AG08395 (cell line): ENCODE measurements around the gene PLPPR4.
"Not testable (repeated sequence)": the region's sequence is repeated elsewhere in the genome, so short reads cannot be mapped to it uniquely, and the experiment has no call there.

Experiments used
- DNase-seq: peaks from one replicate; pipeline ENCODE4 v3.0.0; 2012; ENCODE audit warnings: mixed read lengths, low spot score

PLPPR4 gene

DNA sequence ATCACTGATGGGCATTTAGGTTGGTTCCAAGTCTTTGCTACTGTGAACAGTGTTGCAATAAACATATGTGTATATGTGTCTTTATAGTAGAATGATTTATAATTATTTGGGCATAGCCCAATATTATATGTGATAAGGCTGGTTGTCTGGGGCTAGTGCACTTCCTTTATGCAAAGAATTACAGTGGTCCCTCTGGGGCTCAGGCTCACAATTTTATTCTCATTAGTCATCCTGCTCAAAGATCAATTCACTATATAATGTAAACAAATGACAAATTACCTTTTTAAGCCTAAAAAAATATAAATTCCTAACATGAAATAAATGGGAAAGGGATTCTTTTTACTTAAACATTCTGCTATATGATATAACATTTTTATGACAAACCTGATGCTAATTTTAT is 5.0 kb downstream of the PLPPR4 start:
- DNase-seq = no peak

DNA sequence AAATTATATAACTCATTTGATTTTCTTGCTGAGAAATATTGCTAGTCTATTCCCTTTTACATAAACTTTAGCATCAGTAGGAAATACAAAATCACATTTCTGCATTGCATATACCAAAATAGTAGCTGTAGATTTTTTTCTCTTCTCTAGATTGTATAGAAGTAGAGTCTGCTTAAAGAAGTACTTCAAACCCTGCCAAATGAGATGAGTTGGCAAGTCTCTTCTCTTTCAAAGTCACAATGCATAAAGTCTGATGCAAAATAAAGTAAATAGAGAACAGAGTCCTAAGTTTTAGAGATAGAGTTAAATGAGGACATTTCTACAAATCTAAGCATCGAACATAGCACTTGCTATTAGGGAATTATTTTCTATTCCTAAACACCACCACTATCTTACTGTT is 6.4 kb downstream of the PLPPR4 start:
- DNase-seq = no peak

DNA sequence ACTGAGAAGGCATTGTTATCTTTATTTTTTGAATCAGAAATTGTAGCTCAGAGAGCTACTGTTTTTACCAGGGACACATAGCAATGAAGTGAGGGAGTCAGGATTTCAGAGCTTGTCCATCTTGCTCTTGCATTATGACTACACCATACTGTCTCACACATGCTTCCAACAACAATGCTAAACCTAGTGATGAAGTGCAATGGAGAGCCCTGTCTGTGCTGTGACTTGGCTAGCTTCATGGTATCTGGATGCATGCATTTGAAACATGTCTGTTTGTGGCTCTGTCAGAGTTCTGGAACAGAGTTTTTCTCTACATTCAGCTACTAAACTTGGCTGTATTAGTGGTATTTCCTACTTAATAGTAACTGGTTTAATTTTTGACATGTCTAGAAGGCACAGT is 7.0 kb downstream of the PLPPR4 start:
- DNase-seq = no peak

DNA sequence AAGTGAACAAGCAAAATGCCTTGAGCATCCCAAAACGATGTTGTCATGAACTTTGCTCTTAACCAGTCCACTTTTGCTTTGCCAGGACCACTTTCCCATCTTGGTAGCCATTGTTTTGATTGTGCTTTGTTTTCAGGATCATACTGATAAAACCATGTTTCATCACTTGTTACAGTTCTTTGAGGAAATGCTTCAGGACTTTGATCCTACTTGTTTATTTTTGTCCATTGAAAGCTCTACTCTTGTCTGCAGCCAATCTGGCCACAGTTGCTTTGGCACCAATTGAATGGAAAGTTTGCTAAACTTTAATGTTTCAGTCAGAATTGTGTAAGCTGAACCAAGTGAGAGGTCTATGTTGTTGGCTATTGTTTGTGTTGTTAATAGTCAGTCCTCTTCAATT is 12.8 kb downstream of the PLPPR4 start:
- DNase-seq = no peak

DNA sequence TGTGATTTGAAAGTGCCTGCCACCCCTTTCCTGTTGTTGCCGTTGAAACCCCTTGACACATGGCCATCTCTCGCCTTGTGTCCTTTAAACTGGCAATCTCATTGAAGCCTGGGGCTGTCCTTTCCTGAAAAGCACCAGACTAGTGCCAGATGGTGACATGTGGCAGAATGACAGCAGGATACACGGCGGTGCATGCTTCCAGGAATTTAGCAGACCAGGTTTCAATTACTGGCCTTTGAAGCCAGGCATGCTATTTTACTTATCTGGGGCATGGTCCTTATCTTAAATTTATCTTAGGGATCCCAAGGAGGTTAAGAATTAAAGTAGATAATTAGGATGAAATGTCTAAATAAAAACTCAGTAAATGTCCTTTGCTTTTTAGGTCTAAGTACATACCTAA is 15.2 kb downstream of the PLPPR4 start:
- no peak for DNase-seq

DNA sequence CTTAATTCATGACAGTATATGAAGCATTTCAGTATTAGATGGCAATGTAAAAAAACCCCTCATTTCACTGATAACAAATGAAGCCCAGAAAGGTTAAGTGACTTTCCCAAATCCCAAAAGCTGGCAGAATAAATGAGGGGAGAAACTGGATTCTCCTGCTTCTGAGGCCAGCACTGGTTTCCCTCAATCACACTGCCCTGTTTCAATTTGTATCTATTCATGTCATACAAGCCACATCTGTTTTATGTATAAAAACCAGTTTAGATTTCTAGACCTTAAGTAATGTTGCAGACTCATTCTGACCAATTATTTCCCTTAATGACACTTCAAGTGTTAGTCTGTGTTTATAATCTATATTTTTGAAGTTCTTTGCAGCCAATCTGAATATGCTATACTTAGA is 16.8 kb downstream of the PLPPR4 start:
- DNase-seq = no peak

DNA sequence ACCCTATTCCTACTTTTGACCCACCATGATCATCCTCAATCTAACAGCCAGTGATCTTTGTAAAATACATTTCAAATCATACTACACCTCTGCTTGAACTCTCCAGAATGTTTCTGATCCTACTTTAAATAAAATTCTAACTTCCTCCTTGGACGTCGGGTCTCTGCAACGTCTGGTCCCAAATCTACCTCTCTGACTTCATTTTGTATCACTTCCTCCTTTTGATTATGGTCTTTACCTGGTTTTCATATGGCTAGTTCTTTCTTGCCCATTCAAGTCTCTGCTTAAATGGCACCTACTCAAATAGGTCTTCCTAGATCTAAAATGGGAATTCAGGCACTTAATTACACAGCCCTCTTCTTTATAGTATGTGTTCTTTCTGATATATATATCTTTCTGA is 18.2 kb downstream of the PLPPR4 start:
- DNase-seq = no peak

DNA sequence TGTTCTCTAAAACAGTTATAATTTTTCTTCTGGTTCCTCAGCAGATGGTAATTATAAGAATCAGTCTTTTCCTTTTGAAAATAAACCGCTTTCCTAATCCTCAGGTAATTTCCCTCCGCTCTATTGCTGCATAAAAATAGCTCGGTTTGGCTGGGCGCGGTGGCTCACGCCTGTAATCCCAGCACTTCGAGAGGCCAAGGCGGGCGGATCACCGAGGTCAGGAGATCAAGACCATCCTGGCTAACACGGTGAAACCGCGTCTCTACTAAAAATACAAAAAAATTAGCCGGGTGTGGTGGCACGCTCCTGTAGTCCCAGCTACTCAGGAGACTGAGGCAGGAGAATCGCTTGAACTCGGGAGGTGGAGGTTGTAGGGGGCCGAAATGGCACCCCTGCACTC is 19.2 kb downstream of the PLPPR4 start:
- not testable (repeated sequence) for DNase-seq

DNA sequence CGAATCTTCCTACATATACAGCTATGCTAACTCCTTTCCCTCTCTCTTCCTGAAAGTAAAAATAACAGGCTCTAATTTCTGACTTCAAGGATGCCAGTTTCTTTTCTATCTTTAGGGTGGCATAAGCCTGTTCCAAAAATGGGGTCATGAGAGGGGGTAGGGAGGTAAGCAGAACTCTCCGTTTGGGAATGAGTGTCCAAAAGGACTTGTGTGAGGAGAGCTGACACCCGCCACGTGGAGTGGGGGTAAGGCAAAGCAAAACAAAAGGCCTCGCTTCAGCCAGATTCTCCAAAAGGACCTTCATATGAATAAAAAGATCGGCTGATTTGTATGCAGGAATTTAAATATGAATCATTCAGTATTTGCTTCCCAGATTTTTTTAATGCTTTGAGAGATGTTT is 28.6 kb downstream of the PLPPR4 start:
- no peak for DNase-seq

DNA sequence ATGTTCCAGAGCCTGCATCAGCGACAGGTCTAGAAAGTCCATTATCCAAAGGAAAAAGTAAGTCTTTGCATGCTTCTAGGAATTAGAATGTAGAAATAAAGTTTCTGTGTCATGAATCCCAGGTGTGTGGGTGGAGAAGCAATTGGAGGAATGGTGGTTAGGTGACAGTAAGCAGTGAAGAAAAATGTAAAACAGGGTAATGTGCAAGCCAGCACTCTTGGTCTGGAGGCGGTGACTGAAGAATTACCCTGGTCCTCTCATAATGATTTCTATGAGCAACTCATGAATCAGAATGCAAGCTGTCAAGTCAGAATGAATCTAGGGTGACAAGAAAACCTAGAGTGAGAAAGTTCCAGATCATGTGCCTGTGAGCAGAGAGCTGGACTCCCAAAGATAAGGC is 33.6 kb downstream of the PLPPR4 start:
- no peak for DNase-seq

DNA sequence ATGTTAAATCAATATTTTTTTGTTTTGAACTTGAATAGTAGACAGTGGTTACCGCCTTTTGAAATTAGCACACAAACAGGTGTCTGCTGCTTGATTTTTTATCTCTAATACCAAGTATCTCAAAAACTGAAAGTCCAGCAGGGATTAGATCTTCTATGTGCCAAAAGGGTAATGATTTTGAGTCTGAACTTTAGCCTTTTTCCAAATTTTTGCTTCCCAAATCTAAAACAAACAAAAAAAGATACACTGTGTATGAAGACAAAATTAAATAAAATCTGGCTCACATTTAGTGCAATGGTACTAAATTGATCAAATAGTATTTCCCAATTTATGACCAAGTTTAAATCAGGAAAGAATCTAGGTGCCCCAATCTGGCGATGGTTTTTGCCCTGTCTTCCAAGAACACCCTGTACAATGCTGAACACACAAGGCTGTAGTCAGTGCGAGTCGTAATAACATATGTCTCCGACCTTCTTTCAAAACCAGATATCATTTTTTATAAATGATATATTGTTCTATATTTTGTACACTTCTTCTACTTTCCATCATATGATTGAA is 40.5 kb downstream of the PLPPR4 start:
- no peak for DNase-seq

DNA sequence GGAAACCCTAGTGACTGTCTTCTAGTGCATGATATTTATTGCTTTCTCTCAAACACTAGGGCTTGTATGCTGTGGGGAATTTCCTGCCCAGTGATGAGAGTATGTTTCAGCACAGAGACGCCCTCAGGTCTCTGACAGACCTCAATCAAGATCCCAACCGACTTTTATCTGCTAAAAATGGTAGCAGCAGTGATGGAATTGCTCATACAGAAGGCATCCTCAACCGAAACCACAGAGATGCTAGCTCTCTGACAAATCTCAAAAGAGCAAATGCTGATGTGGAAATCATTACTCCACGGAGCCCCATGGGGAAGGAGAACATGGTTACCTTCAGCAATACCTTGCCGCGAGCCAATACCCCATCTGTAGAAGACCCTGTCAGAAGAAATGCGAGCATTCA is 41.3 kb downstream of the PLPPR4 start:
- no peak for DNase-seq

DNA sequence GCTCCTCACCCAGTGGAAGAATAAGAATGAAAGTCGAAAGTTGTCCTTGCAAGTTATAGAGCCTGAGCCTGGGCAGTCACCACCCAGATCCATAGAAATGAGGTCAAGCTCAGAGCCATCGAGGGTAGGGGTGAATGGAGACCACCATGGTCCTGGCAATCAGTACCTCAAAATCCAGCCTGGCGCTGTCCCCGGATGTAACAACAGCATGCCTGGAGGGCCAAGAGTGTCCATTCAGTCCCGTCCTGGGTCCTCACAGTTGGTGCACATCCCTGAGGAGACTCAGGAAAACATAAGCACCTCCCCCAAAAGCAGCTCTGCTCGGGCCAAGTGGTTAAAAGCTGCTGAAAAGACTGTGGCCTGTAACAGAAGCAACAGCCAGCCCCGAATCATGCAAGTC is 41.8 kb downstream of the PLPPR4 start:
- no peak for DNase-seq

DNA sequence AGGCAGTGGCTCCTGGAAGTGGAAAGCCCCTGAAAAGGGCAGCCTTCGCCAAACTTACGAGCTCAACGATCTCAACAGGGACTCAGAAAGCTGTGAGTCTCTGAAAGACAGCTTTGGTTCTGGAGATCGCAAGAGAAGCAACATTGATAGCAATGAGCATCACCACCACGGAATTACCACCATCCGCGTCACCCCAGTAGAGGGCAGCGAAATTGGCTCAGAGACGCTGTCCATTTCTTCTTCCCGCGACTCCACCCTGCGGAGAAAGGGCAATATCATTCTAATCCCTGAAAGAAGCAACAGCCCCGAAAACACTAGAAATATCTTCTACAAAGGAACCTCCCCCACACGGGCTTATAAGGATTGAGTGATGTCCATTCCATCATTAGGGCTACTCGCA is 42.4 kb downstream of the PLPPR4 start:
- DNase-seq = no peak

DNA sequence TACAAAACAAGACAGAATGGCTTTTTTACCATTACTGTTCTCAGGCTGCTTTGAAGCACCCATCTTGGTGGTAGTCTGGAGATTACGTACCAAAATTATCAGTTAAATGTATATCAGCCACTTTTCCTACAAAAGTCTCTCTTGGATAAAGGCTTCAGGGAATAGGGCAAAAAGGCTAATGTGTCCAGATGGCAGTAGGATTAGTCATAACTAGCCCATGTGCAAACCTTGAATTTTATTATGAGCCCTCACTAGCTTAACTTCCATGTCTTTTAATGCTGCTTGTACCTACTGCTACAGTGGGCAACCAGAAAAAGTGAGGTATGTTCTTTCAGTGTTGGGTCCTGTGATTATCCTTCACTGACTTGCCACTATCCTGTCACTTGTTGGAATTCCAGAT is 51.0 kb downstream of the PLPPR4 start:
- no peak for DNase-seq

DNA sequence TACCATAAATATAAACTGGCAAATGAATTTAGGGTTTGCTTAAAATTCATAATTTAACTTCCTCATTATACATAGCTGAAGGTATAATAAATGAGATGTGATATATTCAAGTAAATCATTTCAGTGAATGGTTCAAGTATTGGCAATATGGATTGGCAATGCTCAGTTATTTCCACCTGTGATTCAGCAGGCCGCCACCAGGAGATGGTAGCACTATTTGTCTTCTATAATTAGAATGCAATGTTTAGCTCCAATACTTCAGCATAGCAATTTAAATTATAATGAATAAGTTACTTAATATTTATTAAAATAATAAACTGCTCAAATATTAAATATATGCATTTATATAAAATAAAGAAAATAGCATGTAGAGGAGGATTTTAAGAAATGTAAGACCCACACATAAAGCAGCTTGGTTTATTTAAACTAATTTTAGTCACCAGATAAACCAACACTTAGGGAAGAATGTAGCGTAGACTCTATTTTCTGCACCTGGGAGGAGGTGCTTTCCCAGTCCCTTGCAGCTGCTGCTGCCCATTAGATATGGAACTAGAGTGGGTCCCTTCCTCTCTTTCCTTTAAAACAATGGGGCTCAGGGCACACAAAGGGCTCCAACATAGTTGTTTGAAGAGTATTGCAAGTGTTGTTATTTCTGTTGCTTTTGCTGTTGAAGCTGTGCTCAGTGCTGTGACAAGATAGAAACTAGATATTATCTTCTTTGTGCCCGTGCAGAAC is 62.1 kb downstream of the PLPPR4 start:
- no peak for DNase-seq

DNA sequence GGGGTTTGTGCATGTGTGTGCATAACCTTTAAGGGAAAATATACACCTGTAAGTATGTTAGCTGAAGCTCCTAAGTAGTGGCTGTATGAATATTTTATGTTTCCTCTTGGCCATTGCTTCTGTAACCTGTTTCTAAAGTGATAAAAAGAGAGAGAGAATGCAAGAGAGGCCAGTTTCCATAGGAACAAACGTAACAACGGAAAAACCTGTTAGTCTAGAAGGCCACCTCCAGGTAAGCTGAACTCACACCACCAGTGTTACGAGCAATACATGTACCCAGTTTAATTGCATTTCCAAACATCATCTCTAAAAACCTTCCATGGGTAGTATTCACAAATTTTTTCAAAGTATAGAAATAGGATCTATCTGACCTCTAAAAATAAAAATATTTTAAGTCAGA is 63.1 kb downstream of the PLPPR4 start:
- no peak for DNase-seq

DNA sequence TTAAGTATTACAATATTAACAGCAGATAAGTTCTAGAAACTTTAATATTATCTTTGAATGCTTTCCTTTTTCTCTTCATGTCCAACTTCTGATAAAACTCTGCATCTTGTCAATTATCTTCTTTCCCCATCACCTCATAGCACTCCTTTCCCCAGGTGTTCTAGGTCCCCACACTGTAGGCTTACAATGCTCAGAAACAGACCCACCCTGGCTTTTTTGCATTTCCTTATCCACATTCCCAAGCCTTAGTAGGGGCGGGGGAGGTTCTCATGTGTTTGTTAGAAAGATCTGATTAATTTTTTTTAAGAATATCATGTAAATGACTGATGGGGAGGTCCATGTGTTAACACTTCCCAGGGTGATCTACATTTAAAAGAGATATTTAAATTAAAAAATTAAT is 63.9 kb downstream of the PLPPR4 start:
- no peak for DNase-seq

DNA sequence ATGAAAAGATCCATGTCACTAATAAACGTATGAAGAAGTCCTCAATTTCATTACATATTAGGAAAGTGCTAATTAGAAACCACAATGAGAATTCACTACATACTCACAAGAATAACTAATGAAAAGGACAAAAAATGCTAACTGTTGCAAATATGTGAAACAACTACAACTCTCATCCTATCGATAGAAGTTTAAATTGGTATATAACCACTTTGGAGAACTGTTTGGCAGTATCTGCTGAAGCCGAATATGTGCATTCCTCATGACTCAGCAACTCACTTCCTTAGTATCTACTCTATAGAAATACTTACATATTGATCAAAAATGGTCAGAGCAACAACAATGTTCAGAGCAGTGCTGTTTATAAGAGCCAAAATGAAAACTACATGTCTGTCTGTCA is 66.8 kb downstream of the PLPPR4 start:
- DNase-seq = no peak

DNA sequence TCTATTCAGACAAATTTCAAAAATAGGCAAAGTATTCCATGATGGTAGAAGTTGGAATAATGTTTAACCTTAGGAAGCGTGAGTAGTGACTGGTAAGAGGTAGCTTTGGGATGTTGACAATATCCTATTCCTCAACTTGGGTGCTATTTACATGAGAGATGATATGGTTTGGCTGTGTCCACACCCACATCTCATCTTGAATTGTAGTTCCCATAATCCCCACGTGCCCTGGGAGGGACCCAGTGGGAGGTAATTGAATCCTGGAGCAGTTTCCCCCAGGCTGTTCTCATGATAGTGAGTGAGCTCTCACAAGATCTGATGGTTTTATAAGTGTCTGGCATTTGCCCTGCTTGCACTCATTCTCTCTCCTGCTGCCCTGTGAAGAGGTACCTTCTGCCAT is 67.3 kb downstream of the PLPPR4 start:
- no peak for DNase-seq

DNA sequence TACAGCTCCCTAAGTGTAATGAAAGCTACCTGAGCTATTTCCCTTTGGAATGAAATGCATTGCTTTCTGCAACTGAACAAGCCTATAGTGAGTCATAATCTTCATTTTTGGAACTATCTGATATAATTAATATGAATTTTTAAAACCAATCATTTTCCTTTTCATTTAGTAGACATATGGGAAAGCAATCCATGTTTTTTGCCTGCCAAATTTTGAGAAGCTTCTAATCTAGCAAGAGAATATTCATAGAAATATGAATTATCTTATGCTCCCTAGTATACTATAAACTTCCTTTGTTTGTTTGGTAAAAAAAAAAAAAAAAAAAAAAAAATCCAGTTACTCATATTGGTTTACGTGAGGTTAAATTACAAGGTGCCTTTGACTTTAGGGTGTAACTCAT is 68.3 kb downstream of the PLPPR4 start:
- DNase-seq = no peak

DNA sequence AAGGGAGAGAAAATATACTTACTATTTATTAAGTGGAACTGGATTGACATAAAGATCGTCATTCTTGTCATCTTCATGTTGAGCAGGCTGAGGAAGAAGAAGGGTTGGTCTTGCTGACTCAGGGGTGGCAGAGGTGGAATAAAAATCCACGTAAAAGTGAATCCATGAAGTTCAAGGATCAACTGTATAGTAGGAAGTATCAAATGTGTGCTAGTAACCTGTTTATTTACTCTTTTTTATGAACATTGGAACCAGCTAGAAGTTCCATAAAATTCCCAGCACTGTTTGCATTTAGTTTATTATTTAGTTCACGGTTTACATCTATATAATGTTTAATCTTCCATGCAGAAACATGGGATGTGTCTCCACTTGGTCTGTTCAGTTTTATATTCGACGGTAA is 70.7 kb downstream of the PLPPR4 start:
- DNase-seq = no peak

DNA sequence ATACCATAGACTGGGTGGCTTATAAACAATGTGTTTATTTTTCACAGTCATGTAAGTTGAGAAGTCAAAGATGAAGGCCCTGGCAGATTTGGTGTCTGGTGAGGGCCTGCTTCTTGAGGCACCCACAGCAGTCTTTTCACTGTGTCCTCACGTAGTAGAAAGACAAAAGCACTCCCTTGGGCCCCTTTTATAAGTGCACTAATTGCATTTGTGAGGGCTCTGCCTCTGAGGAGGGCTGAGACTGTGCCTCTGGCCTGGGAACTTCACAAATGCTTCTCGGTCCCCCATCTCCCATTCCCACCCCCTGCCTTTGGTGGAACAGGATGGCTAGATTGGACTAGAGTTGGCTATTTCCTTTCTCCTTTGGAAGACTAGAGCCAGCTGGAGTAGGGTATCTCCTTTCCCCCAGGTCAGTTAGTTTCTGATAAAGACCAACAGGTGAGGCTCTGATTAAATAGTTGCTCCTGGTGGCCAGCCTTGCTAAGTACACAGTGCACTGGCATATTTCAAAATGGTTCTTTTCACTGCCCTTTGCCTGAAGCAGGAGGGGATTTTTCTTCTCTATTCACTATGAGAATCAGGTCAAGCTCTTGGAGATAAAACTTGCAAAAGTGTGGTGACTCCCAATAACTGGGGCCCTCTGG is 82.9 kb downstream of the PLPPR4 start:
- no peak for DNase-seq
